Measurements from ENCODE around the gene SOX6. TPM values are rescaled to one million over a fixed set of nuclear protein-coding genes. Genes with fewer than 3 reads are reported as not detected.
A peak's percentile ranks its signal among the peaks of the same experiment; 100 is the strongest.

Gene SOX6
- total RNA-seq, 4 donors from 2014 or later = 17.9 to 27.9 (median 23.3) TPM

- TF ChIP-seq POLR2A (IDR thresholded peaks at IDR 0.05) (no peak), CTCF (IDR thresholded peaks at IDR 0.05) (no peak)
- H3K27ac ChIP-seq = no peak overlapping the region
These were observed 164.5 kb downstream of the SOX6 start for GRCh38 chr11:16191868-16192240.

GRCh38 chr11:16191212-16191867 is 165.0 kb downstream of the SOX6 start:
- H3K4me3 ChIP-seq (replicated peaks in 1 of 3) = no peak overlapping the region
- H3K9me3 ChIP-seq = no peaks in the 10 kb centered on the region
- intact Hi-C loops (cut with DNase I) = no loop called here
- 92 to 93% methylated on average over 5 of the region's 5 CpGs for WGBS, 2 donors
- no peak for TF ChIP-seq POLR2A (IDR thresholded peaks at IDR 0.05)
- peak in 2 of 6 experiments; percentile 16 to 18 for TF ChIP-seq CTCF (IDR thresholded peaks at IDR 0.05)
- no peaks in the 10 kb centered on the region for H3K4me1 ChIP-seq
- H3K36me3 ChIP-seq = no peaks in the 10 kb centered on the region
- DNase-seq = no peak
- H3K27me3 ChIP-seq = no peaks in the 10 kb centered on the region
- H3K27ac ChIP-seq = no peak overlapping the region

More at GRCh38 chr11:16191868-16192240, 164.5 kb downstream of the SOX6 start:
- no peaks in the 10 kb centered on the region for H3K9me3 ChIP-seq
- 63 to 72% methylated on average over 4 of the region's 4 CpGs for WGBS, 2 donors
- no peaks in the 10 kb centered on the region for H3K4me1 ChIP-seq
- no peak overlapping the region for H3K4me3 ChIP-seq (replicated peaks in 1 of 3)
- intact Hi-C loops (cut with DNase I) = no loop called here
- H3K27me3 ChIP-seq = no peaks in the 10 kb centered on the region
- H3K36me3 ChIP-seq = no peaks in the 10 kb centered on the region
- no peak for DNase-seq

GRCh38 chr11:16186680-16187079 is 169.7 kb downstream of the SOX6 start:
- Histone ChIP-seq H3K4me1 (no peaks in the 10 kb centered on the region), H3K9me3 (no peaks in the 10 kb centered on the region), H3K4me3 (replicated peaks in 1 of 3) (no peak overlapping the region), H3K27ac (no peak overlapping the region), H3K36me3 (no peaks in the 10 kb centered on the region), H3K27me3 (no peaks in the 10 kb centered on the region)
- DNase-seq = no peak
- WGBS, 2 donors = 93 to 96% methylated on average over 8 of the region's 8 CpGs
- TF ChIP-seq CTCF (IDR thresholded peaks at IDR 0.05) (no peak), POLR2A (IDR thresholded peaks at IDR 0.05) (no peak)
- intact Hi-C loops (cut with DNase I) = no loop called here

GRCh38 chr11:16185042-16185441 is 171.3 kb downstream of the SOX6 start:
- H3K27me3 ChIP-seq = no peaks in the 10 kb centered on the region
- H3K4me3 ChIP-seq (replicated peaks in 1 of 3) = no peak overlapping the region
- no peak overlapping the region for H3K27ac ChIP-seq
- DNase-seq = no peak
- intact Hi-C loops (cut with DNase I) = no loop called here
- no peaks in the 10 kb centered on the region for H3K9me3 ChIP-seq
- no peaks in the 10 kb centered on the region for H3K36me3 ChIP-seq
- no peaks in the 10 kb centered on the region for H3K4me1 ChIP-seq
- no peak for TF ChIP-seq POLR2A (IDR thresholded peaks at IDR 0.05)
- no peak for TF ChIP-seq CTCF (IDR thresholded peaks at IDR 0.05)

GRCh38 chr11:16184588-16184987 is 171.8 kb downstream of the SOX6 start:
- Histone ChIP-seq H3K27me3 (no peaks in the 10 kb centered on the region), H3K9me3 (no peaks in the 10 kb centered on the region), H3K4me3 (replicated peaks in 1 of 3) (no peak overlapping the region), H3K36me3 (no peaks in the 10 kb centered on the region), H3K27ac (no peak overlapping the region), H3K4me1 (no peaks in the 10 kb centered on the region)
- intact Hi-C loops (cut with DNase I) = no loop called here
- WGBS, 2 donors = 38 to 48% methylated on average over 1 of the region's 1 CpG
- TF ChIP-seq POLR2A (IDR thresholded peaks at IDR 0.05) (no peak), CTCF (IDR thresholded peaks at IDR 0.05) (no peak)
- no peak for DNase-seq
